Stimulated activated CD4-positive, alpha-beta T cell treated with anti-CD3 and anti-CD28 coated beads, Interleukin-1b, Interleukin-23, amount 100 ng/mL, for 48 hours (primary cell): Measurements from ENCODE around the gene CNNM3.
"Not testable (repeated sequence)": the region's sequence is repeated elsewhere in the genome, so short reads cannot be mapped to it uniquely, and the experiment has no call there.

Experiments used
- DNase-seq: peaks from one replicate; pipeline ENCODE4 v3.0.0-alpha.2; 2020

The CNNM3 gene

GRCh38 chr2:96816127-96816835 is at the start of gene CNNM3:
CNNM3 (plus strand) TSS chr2:96816268; CDS start chr2:96816278, 10 bp downstream.
- DNase-seq, result peak; percentile 94

- DNase-seq, result no peak
Measured at GRCh38 chr2:96767135-96767871, 48.8 kb upstream of the CNNM3 start.

GRCh38 chr2:96768083-96768561 is 47.9 kb upstream of the CNNM3 start:
- DNase-seq, result no peak

GRCh38 chr2:96769814-96770213 is 46.3 kb upstream of the CNNM3 start:
- no peak for DNase-seq

GRCh38 chr2:96770442-96771202 is 45.4 kb upstream of the CNNM3 start:
- no peak for DNase-seq

- no peak for DNase-seq
Measured at GRCh38 chr2:96771796-96772618, 44.1 kb upstream of the CNNM3 start.

GRCh38 chr2:96772903-96773671 is 43.0 kb upstream of the CNNM3 start:
- DNase-seq, result no peak

GRCh38 chr2:96773922-96774321 is 42.1 kb upstream of the CNNM3 start:
- peak; percentile 32 for DNase-seq

GRCh38 chr2:96775160-96775559 is 40.9 kb upstream of the CNNM3 start:
- DNase-seq, result no peak

GRCh38 chr2:96783388-96783787 is 32.7 kb upstream of the CNNM3 start:
- DNase-seq, result no peak

GRCh38 chr2:96787411-96787810 is 28.7 kb upstream of the CNNM3 start:
- DNase-seq, result no peak

GRCh38 chr2:96788442-96789244 is 27.4 kb upstream of the CNNM3 start:
- no peak for DNase-seq

- DNase-seq, result no peak
Measured at GRCh38 chr2:96789245-96789617, 26.8 kb upstream of the CNNM3 start.

- DNase-seq, result no peak
Measured at GRCh38 chr2:96792772-96793749, 23.0 kb upstream of the CNNM3 start.

- no peak for DNase-seq
Measured at GRCh38 chr2:96795076-96795475, 21.0 kb upstream of the CNNM3 start.

GRCh38 chr2:96796497-96796896 is 19.6 kb upstream of the CNNM3 start:
- DNase-seq, result not testable (repeated sequence)

GRCh38 chr2:96797066-96797625 is 18.9 kb upstream of the CNNM3 start:
- DNase-seq, result no peak

GRCh38 chr2:96798733-96799622 is 17.1 kb upstream of the CNNM3 start:
- DNase-seq, result no peak
